ENCODE results near the gene PLXNA4. TPM values are rescaled to one million over a fixed set of nuclear protein-coding genes. Genes with fewer than 3 reads are reported as not detected.

The PLXNA4 gene
- total and polyA plus RNA-seq, 8 donors: 1.9 to 6.6 (median 3.4) TPM

GRCh38 chr7:132298790-132299189 is 277.5 kb downstream of the PLXNA4 start:
- TF ChIP-seq, protein P1, sequence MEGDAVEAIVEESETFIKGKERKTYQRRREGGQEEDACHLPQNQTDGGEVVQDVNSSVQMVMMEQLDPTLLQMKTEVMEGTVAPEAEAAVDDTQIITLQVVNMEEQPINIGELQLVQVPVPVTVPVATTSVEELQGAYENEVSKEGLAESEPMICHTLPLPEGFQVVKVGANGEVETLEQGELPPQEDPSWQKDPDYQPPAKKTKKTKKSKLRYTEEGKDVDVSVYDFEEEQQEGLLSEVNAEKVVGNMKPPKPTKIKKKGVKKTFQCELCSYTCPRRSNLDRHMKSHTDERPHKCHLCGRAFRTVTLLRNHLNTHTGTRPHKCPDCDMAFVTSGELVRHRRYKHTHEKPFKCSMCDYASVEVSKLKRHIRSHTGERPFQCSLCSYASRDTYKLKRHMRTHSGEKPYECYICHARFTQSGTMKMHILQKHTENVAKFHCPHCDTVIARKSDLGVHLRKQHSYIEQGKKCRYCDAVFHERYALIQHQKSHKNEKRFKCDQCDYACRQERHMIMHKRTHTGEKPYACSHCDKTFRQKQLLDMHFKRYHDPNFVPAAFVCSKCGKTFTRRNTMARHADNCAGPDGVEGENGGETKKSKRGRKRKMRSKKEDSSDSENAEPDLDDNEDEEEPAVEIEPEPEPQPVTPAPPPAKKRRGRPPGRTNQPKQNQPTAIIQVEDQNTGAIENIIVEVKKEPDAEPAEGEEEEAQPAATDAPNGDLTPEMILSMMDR (IDR thresholded peaks at IDR 0.05): no peak
- Histone ChIP-seq H3K4me3 (no peak overlapping the region), H3K4me1 (no peaks in the 10 kb centered on the region), H3K9me3 (no peaks in the 10 kb centered on the region), H3K36me3 (no peaks in the 10 kb centered on the region), H3K27ac (no peak overlapping the region), H3K27me3 (no peaks in the 10 kb centered on the region)
- ATAC-seq (peak; percentile 64), DNase-seq (no peak)
- intact Hi-C loops (cut with DNase I): no loop called here

DNA sequence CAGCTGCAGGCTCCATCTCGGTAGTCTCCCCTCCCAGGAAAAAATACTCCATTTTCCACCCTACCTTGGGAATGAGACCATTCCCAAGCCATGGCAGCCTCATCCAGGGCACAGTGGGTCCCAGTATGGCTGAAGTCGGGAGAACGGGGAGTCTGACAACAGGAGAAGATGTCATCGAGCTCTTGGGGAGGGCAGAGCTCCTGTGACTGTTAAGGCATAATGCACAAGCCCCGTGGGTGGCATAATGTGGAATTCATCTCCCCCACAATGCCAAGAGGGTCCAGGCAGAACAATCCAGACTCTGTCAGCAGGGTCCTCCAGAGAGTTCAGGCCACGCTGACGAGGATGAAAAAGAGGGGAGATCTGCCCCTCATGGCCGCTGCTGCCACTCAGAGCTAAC is 279.4 kb downstream of the PLXNA4 start:
- Histone ChIP-seq H3K27me3 (no peaks in the 10 kb centered on the region), H3K4me1 (no peaks in the 10 kb centered on the region), H3K36me3 (no peaks in the 10 kb centered on the region), H3K4me3 (no peak overlapping the region), H3K9me3 (no peaks in the 10 kb centered on the region), H3K27ac (no peak overlapping the region)
- intact Hi-C loops (cut with DNase I): no loop called here
- ATAC-seq: no peak
- no peak for DNase-seq
- TF ChIP-seq, protein P1 (IDR thresholded peaks at IDR 0.05): no peak

- Histone ChIP-seq H3K27me3 (no peaks in the 10 kb centered on the region), H3K36me3 (no peaks in the 10 kb centered on the region), H3K4me3 (no peak overlapping the region), H3K4me1 (no peaks in the 10 kb centered on the region), H3K9me3 (no peaks in the 10 kb centered on the region), H3K27ac (no peak overlapping the region)
- TF ChIP-seq, protein P1 (IDR thresholded peaks at IDR 0.05): no peak
- intact Hi-C loops (cut with DNase I): no loop called here
- no peak for ATAC-seq
- DNase-seq: no peak
Measured at GRCh38 chr7:132295175-132295574, 281.1 kb downstream of the PLXNA4 start.

DNA sequence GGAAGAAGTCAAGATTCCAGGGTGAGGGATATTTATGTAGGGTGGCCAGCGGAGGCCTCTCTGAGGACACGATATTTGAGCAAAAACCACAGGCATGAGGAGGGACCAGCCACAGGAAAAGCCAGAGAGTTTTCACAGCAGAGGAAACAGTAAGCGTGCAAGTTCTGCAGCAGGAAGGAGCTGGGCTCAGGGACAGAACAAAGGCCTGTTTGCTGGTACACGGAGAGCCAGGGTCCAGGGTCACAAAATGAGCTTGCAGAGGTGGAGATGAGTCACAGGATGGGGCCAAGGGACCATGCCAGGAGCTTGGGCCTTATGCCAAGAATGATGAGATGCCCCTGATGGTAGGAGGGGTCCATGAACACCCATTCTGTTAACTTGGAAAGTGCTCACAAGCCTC is 283.5 kb downstream of the PLXNA4 start:
- no peaks in the 10 kb centered on the region for H3K36me3 ChIP-seq
- DNase-seq: no peak
- H3K4me1 ChIP-seq: no peaks in the 10 kb centered on the region
- no peak overlapping the region for H3K27ac ChIP-seq
- TF ChIP-seq, protein P1 (IDR thresholded peaks at IDR 0.05): no peak
- ATAC-seq: no peak
- no peak overlapping the region for H3K4me3 ChIP-seq
- no peaks in the 10 kb centered on the region for H3K27me3 ChIP-seq
- intact Hi-C loops (cut with DNase I): no loop called here
- no peaks in the 10 kb centered on the region for H3K9me3 ChIP-seq

DNA sequence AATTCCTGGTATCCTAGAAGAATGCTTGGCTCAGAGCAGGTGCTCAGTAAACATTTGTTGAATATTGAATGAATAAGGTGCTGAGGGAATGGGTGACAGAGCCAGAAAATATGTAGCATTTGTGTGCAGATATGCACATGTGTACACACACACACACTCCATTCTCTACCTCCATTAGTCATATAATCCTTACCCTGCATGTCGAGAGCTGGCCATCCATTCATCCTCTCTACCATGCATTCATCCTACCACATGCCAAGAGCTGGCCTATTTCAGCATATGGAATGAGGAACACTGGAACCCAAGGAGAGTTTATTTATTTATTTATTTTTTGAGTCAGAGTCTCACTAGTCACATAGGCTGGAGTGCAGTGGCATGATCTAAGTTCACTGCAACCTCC is 284.8 kb downstream of the PLXNA4 start:
- no peak overlapping the region for H3K27ac ChIP-seq
- ATAC-seq: no peak
- no peaks in the 10 kb centered on the region for H3K36me3 ChIP-seq
- no peaks in the 10 kb centered on the region for H3K4me1 ChIP-seq
- no peak for DNase-seq
- TF ChIP-seq, protein P1 (IDR thresholded peaks at IDR 0.05): no peak
- H3K9me3 ChIP-seq: no peaks in the 10 kb centered on the region
- no peaks in the 10 kb centered on the region for H3K27me3 ChIP-seq
- no peak overlapping the region for H3K4me3 ChIP-seq
- intact Hi-C loops (cut with DNase I): no loop called here
